Measurements from ENCODE around the gene TRPC4.

Gene TRPC4

GRCh38 chr13:37729876-37730275, 139.7 kb downstream of the TRPC4 start:
- Histone ChIP-seq H3F3A (ENCODE audit: low read depth) (no peaks in the 10 kb centered on the region), H3K27me3 (ENCODE audit: insufficient read depth, low read length, poor library complexity, severe bottlenecking) (no peaks in the 10 kb centered on the region), H4K20me1 (ENCODE audit: insufficient read depth, low read length, poor library complexity, severe bottlenecking) (no peaks in the 10 kb centered on the region), H3K9me3 (ENCODE audit: insufficient read depth, low read depth, low read length) (no peaks in the 10 kb centered on the region; the same call in 1 of the 2 replicates), H2AFZ (ENCODE audit: low read length) (no peak overlapping the region), H3K4me1 (ENCODE audit: insufficient read depth, low read length, poor library complexity, severe bottlenecking) (no peaks in the 10 kb centered on the region), H3K4me2 (ENCODE audit: low read depth, low read length, poor library complexity, severe bottlenecking) (no peak overlapping the region), H3K36me3 (ENCODE audit: insufficient read depth, low read length) (no peaks in the 10 kb centered on the region), H3K79me2 (ENCODE audit: insufficient read depth, low read length) (no peaks in the 10 kb centered on the region), H3K4me3 (ENCODE audit: low read length, poor library complexity, severe bottlenecking) (no peak overlapping the region), H3K9ac (ENCODE audit: low read depth, low read length, poor library complexity, severe bottlenecking) (no peak overlapping the region), H3K9me2 (replicated peaks; ENCODE audit: low read depth, low read length) (no peaks in the 10 kb centered on the region)
- TF ChIP-seq EZH2phosphoT487 (IDR thresholded peaks at IDR 0.05; ENCODE audit: borderline replicate concordance) = no peak
- no peak for TF ChIP-seq CTCF (conservative IDR thresholded peaks at IDR 0.05; ENCODE audit: low read length)

- Histone ChIP-seq H3K27me3 (ENCODE audit: insufficient read depth, low read length, poor library complexity, severe bottlenecking) (no peaks in the 10 kb centered on the region), H4K20me1 (ENCODE audit: insufficient read depth, low read length, poor library complexity, severe bottlenecking) (no peaks in the 10 kb centered on the region), H2AFZ (ENCODE audit: low read length) (no peak overlapping the region), H3K9me2 (replicated peaks; ENCODE audit: low read depth, low read length) (no peaks in the 10 kb centered on the region), H3F3A (ENCODE audit: low read depth) (no peaks in the 10 kb centered on the region), H3K4me2 (ENCODE audit: low read depth, low read length, poor library complexity, severe bottlenecking) (no peak overlapping the region), H3K79me2 (ENCODE audit: insufficient read depth, low read length) (no peaks in the 10 kb centered on the region), H3K4me1 (ENCODE audit: insufficient read depth, low read length, poor library complexity, severe bottlenecking) (no peaks in the 10 kb centered on the region), H3K4me3 (ENCODE audit: low read length, poor library complexity, severe bottlenecking) (no peak overlapping the region), H3K9me3 (ENCODE audit: insufficient read depth, low read depth, low read length) (no peaks in the 10 kb centered on the region; the same call in 1 of the 2 replicates), H3K36me3 (ENCODE audit: insufficient read depth, low read length) (no peaks in the 10 kb centered on the region), H3K9ac (ENCODE audit: low read depth, low read length, poor library complexity, severe bottlenecking) (no peak overlapping the region)
- TF ChIP-seq EZH2phosphoT487 (IDR thresholded peaks at IDR 0.05; ENCODE audit: borderline replicate concordance) (no peak), CTCF (conservative IDR thresholded peaks at IDR 0.05; ENCODE audit: low read length) (no peak)
Observed at GRCh38 chr13:37716420-37717195, 153.0 kb downstream of the TRPC4 start.

- no peaks in the 10 kb centered on the region for H3K27me3 ChIP-seq (ENCODE audit: insufficient read depth, low read length, poor library complexity, severe bottlenecking)
- H4K20me1 ChIP-seq (ENCODE audit: insufficient read depth, low read length, poor library complexity, severe bottlenecking) = no peaks in the 10 kb centered on the region
- no peak overlapping the region for H2AFZ ChIP-seq (ENCODE audit: low read length)
- no peak overlapping the region for H3K4me3 ChIP-seq (ENCODE audit: low read length, poor library complexity, severe bottlenecking)
- no peaks in the 10 kb centered on the region for H3K36me3 ChIP-seq (ENCODE audit: insufficient read depth, low read length)
- H3K9me2 ChIP-seq (replicated peaks; ENCODE audit: low read depth, low read length) = no peaks in the 10 kb centered on the region
- H3K9ac ChIP-seq (ENCODE audit: low read depth, low read length, poor library complexity, severe bottlenecking) = no peak overlapping the region
- H3K4me2 ChIP-seq (ENCODE audit: low read depth, low read length, poor library complexity, severe bottlenecking) = no peak overlapping the region
- no peaks in the 10 kb centered on the region for H3F3A ChIP-seq (ENCODE audit: low read depth)
- TF ChIP-seq CTCF (conservative IDR thresholded peaks at IDR 0.05; ENCODE audit: low read length) (no peak), EZH2phosphoT487 (IDR thresholded peaks at IDR 0.05; ENCODE audit: borderline replicate concordance) (no peak)
- no peaks in the 10 kb centered on the region; the same call in 1 of the 2 replicates for H3K9me3 ChIP-seq (ENCODE audit: insufficient read depth, low read depth, low read length)
- no peaks in the 10 kb centered on the region for H3K4me1 ChIP-seq (ENCODE audit: insufficient read depth, low read length, poor library complexity, severe bottlenecking)
- H3K79me2 ChIP-seq (ENCODE audit: insufficient read depth, low read length) = no peaks in the 10 kb centered on the region
Observed at GRCh38 chr13:37715606-37716015, 154.0 kb downstream of the TRPC4 start.
